Jurkat, Clone E6-1 (cell line): Measurements from ENCODE around the gene PPP3CA.
"Not testable (repeated sequence)": the region's sequence is repeated elsewhere in the genome, so short reads cannot be mapped to it uniquely, and the experiment has no call there.

ENCODE experiments used
- DNase-seq: peaks from one replicate; pipeline ENCODE4 v3.0.0-alpha.2; 2011; ENCODE audit warnings: low read depth, low spot score
- H3K4me3 ChIP-seq: 2 replicates; pipeline ENCODE4 v1.5.1; 2011; ENCODE audit warnings: mild to moderate bottlenecking, low read length, control low read depth, moderate library complexity

The PPP3CA gene

DNA sequence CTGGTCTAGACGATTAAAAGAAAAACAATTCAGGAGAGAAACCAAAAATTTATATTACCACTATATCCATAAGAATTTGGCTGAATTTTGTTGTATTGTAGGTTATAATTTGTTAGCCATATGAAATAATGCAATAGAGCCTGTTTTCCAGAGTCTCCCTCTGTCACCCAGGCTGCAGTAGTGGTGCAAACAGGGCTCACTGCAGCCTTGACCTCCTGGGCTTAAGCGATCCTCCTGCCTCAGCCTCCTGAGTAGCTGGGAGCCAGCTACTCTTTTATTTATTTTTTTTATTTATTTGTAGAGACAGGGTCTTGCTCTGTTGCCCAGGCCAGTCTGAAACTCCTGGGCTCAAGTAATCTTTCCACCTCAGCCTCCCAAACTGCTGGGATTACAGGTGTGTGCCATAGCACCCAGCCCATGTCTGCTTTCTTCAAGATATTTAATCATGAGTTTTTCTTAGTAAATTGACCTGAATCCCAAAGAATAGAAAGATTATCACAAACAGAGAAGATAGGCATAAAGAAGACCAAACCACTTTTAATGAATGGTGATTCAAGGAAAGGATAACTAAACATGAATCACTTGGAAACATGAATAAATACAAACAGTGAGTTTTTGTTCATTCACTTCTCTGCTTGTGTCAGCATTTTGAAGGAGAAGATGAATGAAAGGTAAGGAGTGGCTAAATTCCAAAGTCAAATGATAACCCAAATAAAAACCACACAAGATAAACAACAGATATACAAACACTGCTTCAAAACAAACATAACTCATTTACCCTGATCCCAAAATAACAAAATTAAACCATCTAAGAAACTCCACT, 82.1 kb downstream of the PPP3CA start:
- no peak overlapping the region for H3K4me3 ChIP-seq
- DNase-seq: no peak

DNA sequence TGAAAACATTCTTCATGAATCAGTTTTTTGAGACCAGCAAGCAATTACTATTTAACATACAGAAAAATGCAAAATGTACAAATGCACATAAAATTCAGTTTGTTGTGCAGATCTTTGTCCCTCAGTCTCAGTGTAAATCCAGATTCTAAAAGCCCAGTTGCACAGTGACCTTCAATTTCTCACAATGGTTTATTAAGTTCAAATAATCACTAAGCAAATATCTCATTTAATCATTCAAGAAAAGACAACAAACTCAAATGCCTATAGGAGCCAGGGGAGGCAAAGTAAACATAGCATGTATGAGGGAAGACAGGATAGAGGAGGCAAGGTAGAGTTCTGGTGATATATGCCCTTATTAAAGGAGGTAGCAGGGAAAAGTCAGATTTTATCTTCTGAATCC, 82.8 kb downstream of the PPP3CA start:
- DNase-seq: no peak
- no peak overlapping the region for H3K4me3 ChIP-seq

DNA sequence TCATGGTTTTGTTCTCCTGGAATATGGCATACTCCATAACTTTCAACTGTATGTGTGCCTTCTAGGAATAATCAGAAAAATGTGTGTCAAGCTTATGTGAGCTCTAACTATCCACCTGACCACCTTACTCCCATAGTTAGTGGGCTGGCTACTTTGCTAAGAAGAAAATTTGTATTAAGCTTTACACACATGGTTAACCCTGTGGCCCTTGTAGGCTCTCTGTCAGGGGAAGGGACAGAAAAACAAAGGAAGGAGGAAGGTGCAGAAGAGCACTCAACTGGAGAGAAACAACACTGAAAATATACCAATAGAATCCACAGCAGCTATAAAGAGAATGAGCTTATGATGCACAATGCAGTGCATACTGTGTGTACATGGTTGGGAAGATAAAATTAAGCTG, 84.6 kb downstream of the PPP3CA start:
- no peak overlapping the region for H3K4me3 ChIP-seq
- no peak for DNase-seq

DNA sequence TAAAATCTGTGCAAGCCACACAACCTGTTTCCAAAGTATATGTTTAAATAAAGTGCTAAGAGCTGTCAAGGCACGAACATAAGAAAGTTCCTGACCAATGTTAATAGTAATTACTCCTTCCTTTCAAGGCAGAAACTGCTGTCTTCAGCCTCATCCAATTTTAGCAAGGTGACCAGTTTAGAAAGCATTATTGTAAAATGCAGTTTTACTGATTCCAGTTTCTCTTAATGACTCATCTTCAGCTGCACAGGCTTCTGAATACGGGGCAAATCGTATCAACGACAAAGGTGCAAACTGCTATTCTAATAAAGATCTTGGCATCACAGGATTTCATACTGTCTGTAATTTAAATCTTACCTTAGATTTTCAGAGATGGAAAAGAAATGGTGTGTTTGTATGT, 87.5 kb downstream of the PPP3CA start:
- no peak overlapping the region for H3K4me3 ChIP-seq
- no peak for DNase-seq

DNA sequence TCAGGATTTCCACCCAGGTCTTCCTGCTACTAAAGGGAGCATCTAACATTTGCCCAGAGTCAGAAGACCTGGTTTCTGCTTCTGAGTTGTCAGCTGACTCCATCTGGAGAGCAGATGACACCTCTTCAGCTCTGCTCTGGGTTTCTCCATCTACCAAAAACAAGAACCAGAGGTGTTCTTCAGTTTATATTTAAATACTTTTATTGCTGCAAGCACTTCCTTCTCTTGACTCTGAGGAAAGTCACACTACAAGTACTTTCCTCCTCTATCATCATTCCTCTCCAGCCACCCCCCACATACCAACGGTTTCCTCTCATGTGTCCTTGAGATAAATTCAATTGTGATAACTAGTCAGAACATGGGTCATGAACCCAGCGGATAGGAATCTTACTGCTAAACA, 88.4 kb downstream of the PPP3CA start:
- no peak for DNase-seq
- H3K4me3 ChIP-seq: no peak overlapping the region

DNA sequence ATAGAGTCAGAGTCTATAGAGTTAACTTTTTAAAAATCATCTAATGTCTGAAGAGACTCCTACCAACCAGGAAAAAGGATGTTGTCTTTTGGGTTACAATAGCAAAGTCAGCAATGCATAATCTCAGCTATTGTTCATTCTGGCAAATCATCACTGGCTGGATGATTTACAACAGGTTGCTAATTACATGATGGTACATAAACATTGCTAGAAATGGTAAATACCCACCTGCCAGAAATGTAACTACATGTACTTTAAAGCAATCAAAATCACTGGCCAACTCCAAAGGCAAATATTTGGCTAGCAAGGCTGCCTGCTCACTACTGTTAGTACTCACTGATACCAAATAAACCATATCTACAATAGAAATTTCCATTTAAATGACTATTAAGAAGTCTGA, 91.1 kb downstream of the PPP3CA start:
- no peak overlapping the region for H3K4me3 ChIP-seq
- DNase-seq: no peak

DNA sequence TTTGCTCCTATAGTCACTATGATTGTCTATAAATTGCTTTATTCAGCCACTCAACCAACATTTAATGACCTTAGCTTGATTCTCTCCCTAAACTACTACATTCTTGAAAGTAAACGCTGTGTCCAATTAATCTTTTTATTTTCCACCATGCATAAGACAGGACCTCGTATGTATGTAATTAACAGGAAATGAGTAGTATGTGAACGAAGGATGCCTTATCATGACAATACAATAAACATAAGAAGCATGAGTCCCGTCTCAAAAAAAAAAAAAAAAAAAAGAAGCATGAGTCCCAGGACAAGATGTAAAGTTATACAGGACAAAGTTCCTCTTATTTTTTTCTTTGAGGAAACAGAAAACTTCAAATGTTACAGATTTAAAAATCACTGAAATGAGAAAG, 92.5 kb downstream of the PPP3CA start:
- no peak for DNase-seq
- no peak overlapping the region for H3K4me3 ChIP-seq

DNA sequence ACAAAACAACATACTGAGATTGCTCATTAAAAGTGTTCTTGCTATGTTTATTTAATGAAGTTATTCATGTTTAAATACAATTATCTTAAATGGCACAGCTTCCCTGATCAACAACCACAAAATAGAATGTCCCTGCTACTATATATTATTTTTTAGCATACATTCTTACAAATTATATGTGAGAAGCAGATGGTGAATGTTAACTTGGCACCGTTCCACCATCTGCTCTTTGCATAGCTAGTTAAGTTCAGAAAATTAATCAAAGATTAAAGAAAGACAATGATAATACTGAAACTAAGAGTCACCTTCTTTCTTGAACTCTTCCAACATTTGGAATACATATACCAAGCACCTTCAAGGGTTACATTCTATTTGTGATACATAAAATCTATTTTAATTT, 94.2 kb downstream of the PPP3CA start:
- DNase-seq: no peak

DNA sequence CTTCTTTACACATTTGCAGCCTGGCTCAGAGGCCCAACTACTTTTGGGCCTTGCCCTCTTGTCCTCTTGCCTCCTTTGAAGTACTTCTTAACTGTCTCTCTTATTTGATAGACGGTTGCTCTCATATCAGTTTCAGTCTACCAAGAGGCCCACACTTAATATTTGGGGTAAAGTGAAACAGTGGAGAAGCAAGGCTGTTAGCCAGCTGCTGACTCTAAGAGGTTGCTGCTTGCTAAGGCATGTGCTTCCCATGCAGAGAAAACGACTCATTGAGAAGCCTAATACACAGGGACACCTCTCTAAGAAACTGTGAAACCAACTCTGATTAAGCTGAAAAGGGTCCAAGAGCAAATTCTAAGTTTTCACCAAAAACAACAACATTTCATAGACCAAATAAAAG, 94.6 kb downstream of the PPP3CA start:
- H3K4me3 ChIP-seq: no peak overlapping the region
- no peak for DNase-seq

More for the DNA sequence above, 94.2 kb downstream of the PPP3CA start:
- no peak overlapping the region for H3K4me3 ChIP-seq

DNA sequence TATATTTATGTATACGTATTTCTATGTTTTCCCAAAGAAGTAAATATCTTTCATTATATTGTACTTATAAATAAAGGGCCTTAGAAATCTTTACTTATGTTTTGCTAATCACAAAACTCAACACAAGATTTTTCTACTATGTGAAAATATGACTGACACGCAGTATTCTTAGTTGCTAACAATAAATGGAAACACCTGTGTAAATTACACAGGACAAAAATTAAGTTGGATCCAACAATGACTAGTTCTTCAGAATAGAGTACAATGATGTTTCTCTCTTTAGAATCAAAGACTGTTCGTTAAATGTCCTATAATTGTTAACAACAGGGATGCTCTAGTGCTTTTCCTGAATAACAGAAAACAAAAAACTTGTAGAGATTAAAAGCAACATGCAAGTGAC, 96.1 kb downstream of the PPP3CA start:
- H3K4me3 ChIP-seq: no peak overlapping the region
- DNase-seq: no peak

DNA sequence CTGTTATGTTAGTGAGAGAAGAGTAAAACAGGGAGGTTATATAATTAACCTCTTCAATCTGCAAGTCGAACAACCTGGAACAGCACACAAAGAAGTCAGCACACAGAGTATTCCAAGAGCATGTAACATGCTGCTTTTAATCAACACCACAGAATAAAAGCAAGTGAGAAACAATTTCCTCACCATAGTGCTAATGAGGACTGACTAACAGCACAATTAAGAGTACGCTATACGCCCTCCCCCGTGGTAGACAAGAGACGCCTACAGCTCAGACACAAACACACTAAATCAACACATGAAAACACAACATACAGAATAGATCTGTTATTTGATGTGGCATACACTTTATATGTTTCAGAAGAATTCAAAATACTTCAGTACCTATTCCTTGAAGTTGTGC, 103.0 kb downstream of the PPP3CA start:
- no peak for DNase-seq
- no peak overlapping the region for H3K4me3 ChIP-seq

DNA sequence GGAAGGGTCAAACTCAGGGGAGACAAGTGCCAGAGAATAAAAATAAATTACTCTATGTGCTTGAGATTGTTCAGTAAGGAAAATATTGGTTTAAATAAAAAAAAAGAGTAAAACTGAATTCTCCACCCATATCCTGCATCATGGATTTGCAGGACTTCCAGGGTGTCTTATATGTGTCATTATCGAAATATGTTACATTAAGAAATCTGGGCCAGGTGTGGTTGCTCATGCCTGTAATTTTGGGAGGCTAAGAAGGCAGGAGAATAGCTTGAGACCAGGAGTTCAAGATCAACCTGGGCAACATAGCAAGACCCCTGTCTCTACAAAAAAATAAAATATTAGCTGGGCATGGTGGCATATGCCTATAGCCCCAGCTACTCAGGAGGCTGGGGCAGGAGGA, 104.9 kb downstream of the PPP3CA start:
- H3K4me3 ChIP-seq: no peak overlapping the region
- DNase-seq: no peak

DNA sequence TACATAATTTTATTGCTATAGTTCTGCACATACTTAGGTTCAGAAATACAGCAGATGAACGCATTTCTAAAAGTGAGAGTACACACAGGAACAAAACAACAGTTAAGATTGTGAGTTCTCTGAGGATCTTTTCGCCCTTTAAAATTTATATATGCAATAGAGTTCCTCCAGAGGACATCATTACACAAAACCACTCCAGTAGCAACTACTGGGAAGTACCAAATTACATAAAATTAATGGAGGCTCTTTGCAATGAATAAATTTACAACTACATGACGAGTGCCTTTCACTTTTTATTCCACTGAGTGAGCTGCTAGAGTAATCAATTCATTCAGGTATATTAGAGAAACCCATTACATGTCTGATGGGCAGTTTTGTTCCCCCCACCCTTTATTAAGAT, 107.2 kb downstream of the PPP3CA start:
- H3K4me3 ChIP-seq: no peak overlapping the region
- no peak for DNase-seq

DNA sequence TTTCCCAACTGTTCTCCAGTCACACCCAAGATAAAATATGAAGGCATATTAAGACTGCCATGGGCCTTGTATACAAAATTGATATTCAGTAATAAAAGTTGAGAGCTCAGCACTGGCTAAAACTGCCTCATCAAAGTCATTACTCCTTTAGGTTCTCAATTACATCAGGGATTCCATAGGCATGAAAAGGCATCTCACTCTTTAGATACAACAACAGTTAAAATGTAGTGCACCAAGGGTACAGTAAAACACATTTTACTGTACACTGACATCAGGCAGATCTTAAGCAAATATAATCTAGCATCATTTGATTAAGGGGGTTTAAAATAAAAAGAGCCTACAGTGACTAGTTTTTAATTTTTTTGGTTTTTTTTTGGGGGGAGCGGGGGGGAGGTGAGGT, 107.7 kb downstream of the PPP3CA start:
- H3K4me3 ChIP-seq: no peak overlapping the region
- DNase-seq: no peak

DNA sequence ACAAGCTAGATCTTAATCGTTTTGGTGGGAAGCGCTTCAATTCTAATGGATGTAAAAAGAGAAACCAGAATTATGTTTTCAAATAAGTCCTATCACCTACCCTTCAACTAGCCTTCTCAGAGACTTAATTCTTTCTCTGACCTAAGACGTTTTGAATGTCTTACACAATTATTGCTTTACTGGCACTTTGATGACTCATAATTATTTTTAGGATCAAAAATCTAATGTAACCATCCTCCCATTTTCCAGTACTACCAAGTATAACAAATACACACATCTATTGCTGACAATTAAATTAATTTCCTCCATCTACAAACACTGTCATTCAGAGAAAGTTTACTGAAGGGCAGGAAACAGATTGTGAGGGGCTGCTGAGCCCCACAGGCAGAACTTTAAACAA, 108.6 kb downstream of the PPP3CA start:
- DNase-seq: no peak

DNA sequence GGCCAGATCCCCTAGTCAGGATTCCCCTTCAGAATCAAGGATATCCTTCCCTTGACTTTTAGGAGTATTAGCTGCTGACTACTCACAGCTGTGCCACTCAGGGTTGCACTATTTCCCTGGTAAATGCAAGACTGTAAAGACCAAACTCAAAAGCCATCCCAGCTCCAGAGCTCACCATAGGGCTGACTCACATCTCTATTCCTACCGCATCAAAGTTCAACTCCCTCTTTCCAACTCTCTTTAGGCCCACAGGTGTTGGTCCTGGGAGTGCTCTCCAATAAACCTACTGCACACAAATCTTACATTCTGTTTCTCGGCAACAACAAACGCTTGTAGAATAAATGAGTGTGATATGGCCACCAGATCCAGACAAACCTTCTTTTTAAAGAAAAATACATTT, 109.6 kb downstream of the PPP3CA start:
- H3K4me3 ChIP-seq: no peak overlapping the region
- DNase-seq: no peak

More for the DNA sequence above, 108.6 kb downstream of the PPP3CA start:
- no peak overlapping the region for H3K4me3 ChIP-seq

DNA sequence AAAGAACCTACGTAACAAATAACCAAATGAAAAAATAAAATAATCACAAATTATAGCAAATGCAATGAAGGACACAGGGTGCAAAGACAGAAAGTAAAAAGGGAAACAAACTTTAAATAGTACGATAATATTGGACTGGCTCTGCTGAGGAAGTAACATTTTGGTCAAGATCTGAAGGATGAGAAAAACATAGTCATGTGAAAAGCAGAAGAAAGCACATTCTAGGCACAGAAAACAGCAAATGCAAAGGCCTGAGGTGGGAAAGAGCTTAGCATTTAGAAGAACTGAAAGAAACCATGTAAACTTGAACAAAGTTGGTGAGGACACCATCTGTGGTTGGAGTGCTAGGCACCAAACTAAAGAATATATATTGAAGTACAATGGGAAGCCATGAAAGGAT, 111.2 kb downstream of the PPP3CA start:
- no peak overlapping the region for H3K4me3 ChIP-seq
- no peak for DNase-seq

DNA sequence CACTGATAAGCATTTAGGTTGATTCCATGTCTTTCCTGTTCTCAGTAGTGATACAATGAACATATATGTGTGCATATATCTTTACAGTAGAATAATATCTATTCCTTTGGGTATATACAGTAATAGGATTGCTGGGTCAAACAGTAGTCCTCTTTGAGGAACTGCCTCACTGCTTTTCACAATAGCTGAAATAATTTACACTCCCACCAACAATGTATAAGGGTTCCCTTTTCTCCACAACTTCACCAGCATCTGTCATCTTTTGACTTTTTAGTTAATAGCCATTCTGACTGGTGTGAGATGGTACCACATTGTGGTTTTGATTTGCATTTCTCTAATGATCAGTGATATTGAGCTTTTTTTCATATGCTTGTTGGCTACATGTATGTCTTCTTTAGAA, 113.2 kb downstream of the PPP3CA start:
- not testable (repeated sequence) for DNase-seq, H3K4me3 ChIP-seq

DNA sequence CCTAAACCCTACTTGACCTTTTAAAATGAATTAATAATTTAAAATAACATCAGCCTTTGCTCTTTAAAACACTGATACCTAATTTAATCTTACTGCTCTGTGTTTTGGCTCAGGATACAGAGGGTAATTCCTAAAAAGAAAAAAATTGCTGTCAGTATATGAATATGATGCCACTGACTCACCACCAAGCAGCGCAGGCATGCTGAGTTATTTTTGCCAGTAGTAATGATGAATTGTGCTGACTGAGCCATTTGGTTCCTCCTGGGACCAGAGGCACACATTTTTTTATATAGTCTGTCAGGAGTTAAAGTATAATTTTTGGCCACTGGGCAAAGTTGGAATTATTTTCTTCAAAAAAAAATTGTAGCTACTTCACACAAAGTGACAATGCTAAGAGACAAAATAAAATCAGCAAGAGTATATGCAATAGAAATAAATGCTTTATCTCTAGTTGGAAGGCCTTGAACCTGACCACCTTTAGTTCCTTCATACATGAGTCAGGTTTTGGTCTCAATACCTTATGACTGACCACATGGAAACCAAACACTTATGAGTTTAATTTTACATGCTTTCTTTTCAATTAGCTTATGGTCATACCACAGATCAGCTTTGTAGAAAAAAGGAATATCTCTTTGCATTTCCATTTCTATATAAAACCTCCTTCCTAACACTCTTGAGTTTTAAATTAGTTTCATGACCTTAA, 115.1 kb downstream of the PPP3CA start:
- no peak overlapping the region for H3K4me3 ChIP-seq
- DNase-seq: no peak

DNA sequence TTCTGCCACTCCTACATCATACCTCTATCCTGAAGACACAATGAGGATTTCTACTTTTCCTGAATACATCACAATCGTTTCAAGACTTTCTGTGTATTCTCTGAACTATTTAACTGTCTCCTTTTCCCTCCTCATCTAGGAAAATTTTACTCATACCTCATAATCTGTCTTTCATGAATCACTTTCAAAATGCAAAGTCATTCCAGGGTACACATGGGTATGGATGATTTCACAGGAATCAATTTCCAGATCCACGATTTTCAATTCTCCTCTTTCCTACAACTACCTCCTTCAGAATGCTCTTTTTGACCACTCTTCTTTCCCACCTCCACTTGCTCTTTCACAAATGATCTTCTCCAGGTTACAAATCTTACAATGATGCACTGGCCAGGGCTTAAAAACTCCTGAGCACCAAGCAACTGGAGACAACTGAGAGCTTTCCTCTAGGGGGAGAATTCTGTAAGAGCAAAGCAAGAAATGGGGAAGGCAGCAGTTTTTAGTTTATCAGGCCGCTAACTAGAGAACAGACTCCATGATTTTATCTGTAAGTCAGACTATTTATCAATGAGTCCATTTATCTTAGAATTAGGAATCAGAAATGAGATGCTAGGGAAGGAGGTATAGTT, 116.4 kb downstream of the PPP3CA start:
- H3K4me3 ChIP-seq: no peak overlapping the region
- no peak for DNase-seq
